H1 (cell line): ENCODE measurements around the gene MBD3L5. TPM values are rescaled to one million over a fixed set of nuclear protein-coding genes. Genes with fewer than 3 reads are reported as not detected.

Experiments
- CBX5 ChIP-seq: fragments of 300-800, 300-1000 bp; sonication (generic); IDR thresholded peaks from 2 replicates; pipeline ENCODE4 v1.7.1; 2016; ENCODE audit warnings: antibody characterized with exemption, low read length, low read depth
- CHD1 ChIP-seq: IDR thresholded peaks from 2 replicates; pipeline ENCODE4 v1.6.1; 2012; ENCODE audit warnings: low read depth, low read length, improper control_type of control experiment
- HDAC6 ChIP-seq: IDR thresholded peaks from one replicate; pipeline ENCODE4 v1.7.1; 2012; ENCODE audit warnings: low read depth, mild to moderate bottlenecking, inconsistent platforms, low read length, moderate library complexity
- SIN3A ChIP-seq, 2 experiments: IDR thresholded peaks in 1 of 2; conservative IDR thresholded peaks in 1 of 2; 2 replicates each; pipeline ENCODE4 v1.6.1; 2011 to 2012; ENCODE audit warnings: low read length in 2 of 2, improper control_type of control experiment in 1 of 2, low read depth in 1 of 2, mild to moderate bottlenecking in 1 of 2
- SIX5 ChIP-seq: IDR thresholded peaks from 2 replicates; pipeline ENCODE4 v1.6.1; 2011; ENCODE audit warnings: mild to moderate bottlenecking, low read depth, low read length
- polyA plus RNA-seq, 7 experiments: library from polyadenylated mRNA; depleted of rRNA in 3 of 7; stranded (reverse) in 5 of 7; unstranded in 2 of 7; fragments of >200 nt in 5 of 7; fragments of 200-250 nt in 2 of 7; gene quantifications; 1 replicate in 5 of 7; 2 replicates in 1 of 7; 4 replicates in 1 of 7; pipeline versions ENCODE4 v1.2.1 to v1.2.3, GENCODE V29; 2011 to 2013; ENCODE audit warnings: missing spikeins in 2 of 7, mixed read lengths in 2 of 7
- total RNA-seq: library from RNA; stranded (reverse); fragmentation: NEBNext Ultra II Directional; extraction: Animal tissue kit (Norgen Biotek cat#: 25700); gene quantifications from 2 replicates; pipeline ENCODE4 v1.2.1, GENCODE V29; 2021
- TF ChIP-seq, protein P1 (sequence below): fragments of 300-600 bp; sonication (generic); IDR thresholded peaks from 2 replicates; pipeline ENCODE4 v1.7.1; 2012; ENCODE audit warnings: low read length, moderate library complexity, mild to moderate bottlenecking, inconsistent platforms; ENCODE audit not compliant: insufficient replicate concordance
- TF ChIP-seq, protein P2 (sequence below): IDR thresholded peaks from 2 replicates; pipeline ENCODE4 v1.6.1; 2012; ENCODE audit warnings: inconsistent platforms
- TF ChIP-seq, protein P3 (sequence below): IDR thresholded peaks from 2 replicates; pipeline ENCODE4 v1.6.1; 2011; ENCODE audit warnings: low read length, improper control_type of control experiment

MBD3L5 gene
- total and polyA plus RNA-seq, 2 of the 8 experiments (the other 6 are each of a cell fraction or from before 2014, with no cell fraction given): not detected

DNA sequence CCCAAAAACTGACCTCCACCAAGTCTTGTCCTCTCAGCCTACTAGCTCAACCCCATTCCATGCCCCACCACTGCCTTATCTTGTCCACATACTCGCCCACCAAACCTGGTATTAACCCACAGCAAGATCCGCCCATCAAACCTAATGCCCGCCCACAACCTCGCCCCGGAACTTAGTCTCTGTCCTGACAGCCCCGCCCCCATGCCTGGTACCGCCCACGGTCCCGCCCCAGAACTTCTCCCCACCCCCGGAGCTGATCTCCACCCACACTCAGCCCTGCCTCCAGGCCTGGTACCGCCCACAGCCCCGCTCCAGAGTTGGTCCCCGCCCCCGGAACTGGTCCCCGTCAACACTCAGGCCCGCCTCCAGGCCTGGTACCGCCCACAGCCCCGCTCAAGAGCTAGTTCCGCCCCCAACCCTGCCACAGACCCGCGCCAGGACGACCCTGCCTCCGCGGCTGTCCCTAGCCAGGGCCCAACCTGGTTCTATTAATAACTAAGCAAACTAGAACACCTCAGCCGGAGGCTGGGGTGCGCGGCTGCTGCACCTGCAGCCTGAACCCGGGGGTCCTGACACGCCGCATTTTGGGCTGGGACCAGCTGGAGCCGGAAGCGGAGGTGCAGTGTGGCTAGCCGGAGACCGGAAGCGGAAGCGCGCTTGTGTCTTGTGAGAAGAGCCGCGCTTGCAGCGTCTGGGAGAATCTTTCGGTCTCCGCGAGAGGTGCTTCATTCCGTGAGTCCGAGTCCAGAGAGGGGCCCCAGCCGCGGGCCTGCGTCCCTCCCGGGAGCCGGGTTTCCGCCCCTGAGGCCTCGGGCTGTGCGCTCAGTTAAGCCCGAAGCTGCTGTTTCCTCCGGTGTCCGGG, 38.9 kb downstream of the MBD3L5 start, which contains the start of gene ZNF557 (continued):
- TF ChIP-seq, protein P1, sequence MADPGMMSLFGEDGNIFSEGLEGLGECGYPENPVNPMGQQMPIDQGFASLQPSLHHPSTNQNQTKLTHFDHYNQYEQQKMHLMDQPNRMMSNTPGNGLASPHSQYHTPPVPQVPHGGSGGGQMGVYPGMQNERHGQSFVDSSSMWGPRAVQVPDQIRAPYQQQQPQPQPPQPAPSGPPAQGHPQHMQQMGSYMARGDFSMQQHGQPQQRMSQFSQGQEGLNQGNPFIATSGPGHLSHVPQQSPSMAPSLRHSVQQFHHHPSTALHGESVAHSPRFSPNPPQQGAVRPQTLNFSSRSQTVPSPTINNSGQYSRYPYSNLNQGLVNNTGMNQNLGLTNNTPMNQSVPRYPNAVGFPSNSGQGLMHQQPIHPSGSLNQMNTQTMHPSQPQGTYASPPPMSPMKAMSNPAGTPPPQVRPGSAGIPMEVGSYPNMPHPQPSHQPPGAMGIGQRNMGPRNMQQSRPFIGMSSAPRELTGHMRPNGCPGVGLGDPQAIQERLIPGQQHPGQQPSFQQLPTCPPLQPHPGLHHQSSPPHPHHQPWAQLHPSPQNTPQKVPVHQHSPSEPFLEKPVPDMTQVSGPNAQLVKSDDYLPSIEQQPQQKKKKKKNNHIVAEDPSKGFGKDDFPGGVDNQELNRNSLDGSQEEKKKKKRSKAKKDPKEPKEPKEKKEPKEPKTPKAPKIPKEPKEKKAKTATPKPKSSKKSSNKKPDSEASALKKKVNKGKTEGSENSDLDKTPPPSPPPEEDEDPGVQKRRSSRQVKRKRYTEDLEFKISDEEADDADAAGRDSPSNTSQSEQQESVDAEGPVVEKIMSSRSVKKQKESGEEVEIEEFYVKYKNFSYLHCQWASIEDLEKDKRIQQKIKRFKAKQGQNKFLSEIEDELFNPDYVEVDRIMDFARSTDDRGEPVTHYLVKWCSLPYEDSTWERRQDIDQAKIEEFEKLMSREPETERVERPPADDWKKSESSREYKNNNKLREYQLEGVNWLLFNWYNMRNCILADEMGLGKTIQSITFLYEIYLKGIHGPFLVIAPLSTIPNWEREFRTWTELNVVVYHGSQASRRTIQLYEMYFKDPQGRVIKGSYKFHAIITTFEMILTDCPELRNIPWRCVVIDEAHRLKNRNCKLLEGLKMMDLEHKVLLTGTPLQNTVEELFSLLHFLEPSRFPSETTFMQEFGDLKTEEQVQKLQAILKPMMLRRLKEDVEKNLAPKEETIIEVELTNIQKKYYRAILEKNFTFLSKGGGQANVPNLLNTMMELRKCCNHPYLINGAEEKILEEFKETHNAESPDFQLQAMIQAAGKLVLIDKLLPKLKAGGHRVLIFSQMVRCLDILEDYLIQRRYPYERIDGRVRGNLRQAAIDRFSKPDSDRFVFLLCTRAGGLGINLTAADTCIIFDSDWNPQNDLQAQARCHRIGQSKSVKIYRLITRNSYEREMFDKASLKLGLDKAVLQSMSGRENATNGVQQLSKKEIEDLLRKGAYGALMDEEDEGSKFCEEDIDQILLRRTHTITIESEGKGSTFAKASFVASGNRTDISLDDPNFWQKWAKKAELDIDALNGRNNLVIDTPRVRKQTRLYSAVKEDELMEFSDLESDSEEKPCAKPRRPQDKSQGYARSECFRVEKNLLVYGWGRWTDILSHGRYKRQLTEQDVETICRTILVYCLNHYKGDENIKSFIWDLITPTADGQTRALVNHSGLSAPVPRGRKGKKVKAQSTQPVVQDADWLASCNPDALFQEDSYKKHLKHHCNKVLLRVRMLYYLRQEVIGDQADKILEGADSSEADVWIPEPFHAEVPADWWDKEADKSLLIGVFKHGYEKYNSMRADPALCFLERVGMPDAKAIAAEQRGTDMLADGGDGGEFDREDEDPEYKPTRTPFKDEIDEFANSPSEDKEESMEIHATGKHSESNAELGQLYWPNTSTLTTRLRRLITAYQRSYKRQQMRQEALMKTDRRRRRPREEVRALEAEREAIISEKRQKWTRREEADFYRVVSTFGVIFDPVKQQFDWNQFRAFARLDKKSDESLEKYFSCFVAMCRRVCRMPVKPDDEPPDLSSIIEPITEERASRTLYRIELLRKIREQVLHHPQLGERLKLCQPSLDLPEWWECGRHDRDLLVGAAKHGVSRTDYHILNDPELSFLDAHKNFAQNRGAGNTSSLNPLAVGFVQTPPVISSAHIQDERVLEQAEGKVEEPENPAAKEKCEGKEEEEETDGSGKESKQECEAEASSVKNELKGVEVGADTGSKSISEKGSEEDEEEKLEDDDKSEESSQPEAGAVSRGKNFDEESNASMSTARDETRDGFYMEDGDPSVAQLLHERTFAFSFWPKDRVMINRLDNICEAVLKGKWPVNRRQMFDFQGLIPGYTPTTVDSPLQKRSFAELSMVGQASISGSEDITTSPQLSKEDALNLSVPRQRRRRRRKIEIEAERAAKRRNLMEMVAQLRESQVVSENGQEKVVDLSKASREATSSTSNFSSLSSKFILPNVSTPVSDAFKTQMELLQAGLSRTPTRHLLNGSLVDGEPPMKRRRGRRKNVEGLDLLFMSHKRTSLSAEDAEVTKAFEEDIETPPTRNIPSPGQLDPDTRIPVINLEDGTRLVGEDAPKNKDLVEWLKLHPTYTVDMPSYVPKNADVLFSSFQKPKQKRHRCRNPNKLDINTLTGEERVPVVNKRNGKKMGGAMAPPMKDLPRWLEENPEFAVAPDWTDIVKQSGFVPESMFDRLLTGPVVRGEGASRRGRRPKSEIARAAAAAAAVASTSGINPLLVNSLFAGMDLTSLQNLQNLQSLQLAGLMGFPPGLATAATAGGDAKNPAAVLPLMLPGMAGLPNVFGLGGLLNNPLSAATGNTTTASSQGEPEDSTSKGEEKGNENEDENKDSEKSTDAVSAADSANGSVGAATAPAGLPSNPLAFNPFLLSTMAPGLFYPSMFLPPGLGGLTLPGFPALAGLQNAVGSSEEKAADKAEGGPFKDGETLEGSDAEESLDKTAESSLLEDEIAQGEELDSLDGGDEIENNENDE: no peak
- no peak for TF ChIP-seq HDAC6
- TF ChIP-seq SIX5: no peak
- peak; percentile 9 to 93; a peak in 2 of 4 replicates for TF ChIP-seq SIN3A (conservative IDR thresholded peaks at IDR 0.05 in 1 of 2, IDR thresholded peaks at IDR 0.05 in 1 of 2; ENCODE audit: low read depth in 1 of 2, low read length in 2 of 2)
- TF ChIP-seq CHD1: no peak
- TF ChIP-seq, protein P2, sequence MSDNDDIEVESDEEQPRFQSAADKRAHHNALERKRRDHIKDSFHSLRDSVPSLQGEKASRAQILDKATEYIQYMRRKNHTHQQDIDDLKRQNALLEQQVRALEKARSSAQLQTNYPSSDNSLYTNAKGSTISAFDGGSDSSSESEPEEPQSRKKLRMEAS: peak; percentile 46; the same call in 1 of the 2 replicates
- no peak for TF ChIP-seq CBX5
- TF ChIP-seq, protein P3, sequence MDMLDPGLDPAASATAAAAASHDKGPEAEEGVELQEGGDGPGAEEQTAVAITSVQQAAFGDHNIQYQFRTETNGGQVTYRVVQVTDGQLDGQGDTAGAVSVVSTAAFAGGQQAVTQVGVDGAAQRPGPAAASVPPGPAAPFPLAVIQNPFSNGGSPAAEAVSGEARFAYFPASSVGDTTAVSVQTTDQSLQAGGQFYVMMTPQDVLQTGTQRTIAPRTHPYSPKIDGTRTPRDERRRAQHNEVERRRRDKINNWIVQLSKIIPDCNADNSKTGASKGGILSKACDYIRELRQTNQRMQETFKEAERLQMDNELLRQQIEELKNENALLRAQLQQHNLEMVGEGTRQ: 0 out of 2 replicates have a peak, but pooled peaks have one; percentile 1
